GM12878 (cell line): ENCODE data around the gene C19orf73. TPM values are rescaled to one million over a fixed set of nuclear protein-coding genes. Genes with fewer than 3 reads are reported as not detected.

Experiments
- ATAC-seq: fragments of 200-7000 bp; cut with Tn5 transposase; 3 replicates; pipeline ENCODE4 v1.9.1; 2020; ENCODE audit warnings: mild to moderate bottlenecking, moderate library complexity
- BruUV-seq: library from RNA; stranded (reverse); fragments of 400-500 nt; replicated peaks from 2 replicates; lab custom pipeline; 2021; lab: Mats Ljungman, UMichigan
- CTCF ChIA-PET: fragments of 300-600 bp; sonication (Branson Sonifier 250); formaldehyde crosslinking; extraction: SDS; loops from one replicate; lab custom pipeline; 2021; ENCODE audit warnings: inconsistent platforms; lab: Yijun Ruan, JAX
- POLR2A ChIA-PET: fragments of 350-600 bp; formaldehyde crosslinking; extraction: SDS; loops from one replicate; lab custom pipeline; 2021; ENCODE audit warnings: inconsistent platforms; lab: Charles Lee
- RAD21 ChIA-PET: fragments of 300-600 bp; sonication (Branson Sonifier 250); formaldehyde crosslinking; loops from one replicate; lab custom pipeline; 2023; ENCODE audit warnings: antibody characterized with exemption; ENCODE audit not compliant: unreplicated experiment; lab: Charles Lee
- SMC1A ChIA-PET: fragments of 300-600 bp; sonication (Branson Sonifier 250); formaldehyde crosslinking; loops from one replicate; lab custom pipeline; 2023; ENCODE audit not compliant: unreplicated experiment, uncharacterized antibody; lab: Charles Lee
- DNase-seq: peaks from one replicate; pipeline ENCODE4 v3.0.0-alpha.2; 2011; ENCODE audit warnings: low read depth, low spot score
- FAIRE-seq: peaks from 3 replicates; lab custom pipeline; 2011; peaks lifted over from hg19 to GRCh38; lab: Jason Lieb, UNC
- H2AFZ ChIP-seq: 2 replicates; pipeline ENCODE4 v1.6.0; 2011; ENCODE audit warnings: low read depth, low read length, control low read depth; ENCODE audit not compliant: control insufficient read depth
- H3K27ac ChIP-seq: 2 replicates; pipeline ENCODE4 v1.5.1; 2011; ENCODE audit warnings: control low read depth; ENCODE audit not compliant: control insufficient read depth, insufficient read depth
- H3K27me3 ChIP-seq, 2 experiments: replicated peaks in 1 of 2; 2 replicates each; pipeline versions ENCODE4 v1.6.0 to v1.6.1; 2011; ENCODE audit warnings: low read length in 1 of 2; ENCODE audit not compliant: control insufficient read depth in 2 of 2, insufficient read depth in 2 of 2
- H3K36me3 ChIP-seq, 2 experiments: 2 replicates each; pipeline ENCODE4 v1.5.1; 2011; ENCODE audit warnings: low read length in 1 of 2; ENCODE audit not compliant: control insufficient read depth in 2 of 2, insufficient read depth in 2 of 2
- H3K4me1 ChIP-seq: 2 replicates; pipeline ENCODE4 v1.6.1; 2011; ENCODE audit warnings: mild to moderate bottlenecking, low read length, moderate library complexity, mixed read lengths; ENCODE audit not compliant: control insufficient read depth, insufficient read depth
- H3K4me2 ChIP-seq: 2 replicates; pipeline ENCODE4 v1.6.0; 2011; ENCODE audit warnings: control low read depth; ENCODE audit not compliant: control insufficient read depth, insufficient read depth
- H3K4me3 ChIP-seq: fragments of 200-600 bp; sonication (generic); 2 replicates; pipeline ENCODE4 v1.5.1; 2016
- H3K79me2 ChIP-seq: 2 replicates; pipeline ENCODE4 v1.6.0; 2011; ENCODE audit warnings: low read length; ENCODE audit not compliant: control insufficient read depth, insufficient read depth
- H3K9ac ChIP-seq: 2 replicates; pipeline ENCODE4 v1.8.0; 2011; ENCODE audit warnings: low read length, control low read depth, mixed read lengths; ENCODE audit not compliant: control insufficient read depth, insufficient read depth
- H3K9me3 ChIP-seq: replicated peaks from 3 replicates; pipeline ENCODE4 v1.5.1; 2011; ENCODE audit warnings: mild to moderate bottlenecking, low read length; ENCODE audit not compliant: control insufficient read depth, insufficient read depth
- H4K20me1 ChIP-seq: 2 replicates; pipeline ENCODE4 v1.6.0; 2011; ENCODE audit not compliant: control insufficient read depth, insufficient read depth
- EGR1 ChIP-seq, 2 experiments: IDR thresholded peaks; 1 replicate in 1 of 2; 2 replicates in 1 of 2; pipeline ENCODE4 v1.6.1; 2011 to 2012; ENCODE audit warnings: low read depth in 2 of 2, low read length in 2 of 2, borderline replicate concordance in 1 of 2, mild to moderate bottlenecking in 1 of 2, moderate library complexity in 1 of 2
- ESRRA ChIP-seq: IDR thresholded peaks from 2 replicates; pipeline ENCODE4 v1.6.1; 2012; ENCODE audit warnings: mild to moderate bottlenecking, low read length, improper control_type of control experiment
- NBN ChIP-seq: fragments of 450-650 bp; IDR thresholded peaks from 2 replicates; pipeline ENCODE4 v1.6.1; 2016
- REST ChIP-seq: IDR thresholded peaks from 2 replicates; pipeline ENCODE4 v1.6.1; 2012; ENCODE audit warnings: mild to moderate bottlenecking, low read depth, low read length
- RFX5 ChIP-seq: IDR thresholded peaks from 2 replicates; pipeline ENCODE4 v1.6.1; 2011; ENCODE audit warnings: low read depth, low read length, improper control_type of control experiment
- WGBS: methylation state at CpG from one replicate; pipeline ENCODE4 v1.1.6; 2016; ENCODE audit warnings: low lambda C conversion rate; ENCODE audit not compliant: insufficient replicate concordance, insufficient coverage; ENCODE audit errors: missing lambda C conversion rate; 5-methylcytosine and 5-hydroxymethylcytosine counted together
- in situ Hi-C: fragments of 300-500 bp; cut with MboI; formaldehyde crosslinking; loops from 9 replicates; pipeline ENCODE4 v1.14.3; 2018; ENCODE audit warnings: mixed read lengths
- intact Hi-C: fragments of 100-400 bp; cut with micrococcal nuclease; formaldehyde crosslinking; loops from one replicate; pipeline ENCODE4 v1.14.2; 2022; ENCODE audit not compliant: unreplicated experiment
- polyA plus RNA-seq, 11 experiments: library from polyadenylated mRNA; depleted of rRNA in 4 of 11; unstranded in 6 of 11; stranded (reverse) in 5 of 11; fragments of >200 nt; fragmentation: Nextera tagmentation in 4 of 11; fragmentation: Illumina TruSeq in 1 of 11; extraction: Ambion mirVana in 4 of 11; extraction: Trizol in 1 of 11; gene quantifications; 1 replicate in 1 of 11; 2 replicates in 10 of 11; pipeline versions ENCODE4 v1.2.1 to v1.2.3, GENCODE V29; 2011 to 2016; ENCODE audit warnings: inconsistent platforms in 2 of 11, missing spikeins in 2 of 11, low read depth in 1 of 11
- total RNA-seq, 4 experiments: library from RNA; depleted of rRNA in 3 of 4; stranded (reverse); fragments of >200 nt in 3 of 4; fragmentation: Illumina TruSeq in 1 of 4; extraction: Trizol in 1 of 4; gene quantifications; 2 replicates each; pipeline versions ENCODE4 v1.2.1 to v1.2.3, GENCODE V29; 2013 to 2021
- TF ChIP-seq, protein P1 (sequence below): fragments of 150-350 bp; IDR thresholded peaks from 2 replicates; pipeline ENCODE4 v1.6.1; 2014; ENCODE audit warnings: mild to moderate bottlenecking, low read depth, low read length

Gene C19orf73
- total and polyA plus RNA-seq, 10 of the 15 experiments (the other 5 are each of a cell fraction or from before 2014, with no cell fraction given) = 0.20 to 2.0 (median 0.80) TPM

- TF ChIP-seq, protein P1, sequence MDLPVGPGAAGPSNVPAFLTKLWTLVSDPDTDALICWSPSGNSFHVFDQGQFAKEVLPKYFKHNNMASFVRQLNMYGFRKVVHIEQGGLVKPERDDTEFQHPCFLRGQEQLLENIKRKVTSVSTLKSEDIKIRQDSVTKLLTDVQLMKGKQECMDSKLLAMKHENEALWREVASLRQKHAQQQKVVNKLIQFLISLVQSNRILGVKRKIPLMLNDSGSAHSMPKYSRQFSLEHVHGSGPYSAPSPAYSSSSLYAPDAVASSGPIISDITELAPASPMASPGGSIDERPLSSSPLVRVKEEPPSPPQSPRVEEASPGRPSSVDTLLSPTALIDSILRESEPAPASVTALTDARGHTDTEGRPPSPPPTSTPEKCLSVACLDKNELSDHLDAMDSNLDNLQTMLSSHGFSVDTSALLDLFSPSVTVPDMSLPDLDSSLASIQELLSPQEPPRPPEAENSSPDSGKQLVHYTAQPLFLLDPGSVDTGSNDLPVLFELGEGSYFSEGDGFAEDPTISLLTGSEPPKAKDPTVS = no peak
- TF ChIP-seq RFX5 = no peak
- no peak for TF ChIP-seq NBN
Observed at GRCh38 chr19:49135686-49136085, 16.7 kb upstream of the C19orf73 start (continued).

DNA sequence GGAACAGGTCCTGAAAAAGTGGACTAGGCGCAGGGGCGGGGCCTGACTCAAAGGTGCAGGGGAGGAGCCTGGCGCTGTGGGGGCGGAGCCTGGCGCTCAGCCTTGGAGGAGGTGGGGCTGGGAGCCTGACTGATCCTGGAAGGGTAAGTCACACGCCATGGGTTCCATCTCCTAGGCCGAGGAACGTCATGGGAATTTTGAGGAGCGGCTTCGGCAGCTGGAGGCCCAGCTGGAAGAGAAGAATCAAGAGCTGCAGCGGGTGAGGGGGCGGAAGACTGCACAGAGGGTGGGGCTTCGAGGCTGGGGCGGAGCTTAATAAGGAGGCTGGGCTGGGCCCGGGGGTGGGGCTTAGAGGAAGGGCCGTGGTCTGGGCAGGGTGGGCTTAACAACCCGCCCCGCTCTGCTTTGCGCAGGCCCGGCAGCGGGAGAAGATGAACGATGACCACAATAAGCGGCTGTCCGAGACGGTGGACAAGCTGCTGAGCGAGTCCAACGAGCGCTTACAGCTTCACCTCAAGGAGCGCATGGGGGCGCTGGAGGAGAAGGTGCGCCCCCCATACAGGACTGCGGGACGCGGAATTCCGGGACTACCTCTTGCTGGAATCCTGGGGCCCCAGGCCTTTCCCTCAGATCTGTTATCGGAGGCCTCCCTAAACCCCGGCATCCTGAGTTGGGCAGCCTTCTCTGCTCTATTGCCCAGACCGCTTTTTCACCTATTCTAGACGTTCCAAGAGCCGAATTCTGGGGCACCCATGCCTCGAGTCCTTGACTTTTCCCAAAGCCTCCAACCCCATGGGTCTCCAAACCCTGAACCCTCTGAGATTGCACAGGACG is 14.9 kb upstream of the C19orf73 start:
- no TSS peak for BruUV-seq
- in situ Hi-C loops = no loop called here
- ChIA-PET RAD21 (no interaction called here), SMC1A (no interaction called here), CTCF (interaction anchor here (0.5 to 1.3 kb wide), 5 partner anchors 21 to 120 kb away, joined by 3 to 4 read pairs (median 3); no protein-coding TSS in a partner anchor), POLR2A (no interaction called here)
- ATAC-seq (0 out of 3 replicates have a peak, but pooled peaks have one; percentile 34), DNase-seq (no peak), FAIRE-seq (no peak)
- no peak overlapping the region for H3K27ac ChIP-seq
- WGBS = 70% methylated on average over 34 of the region's 42 CpGs
- H3K36me3 ChIP-seq = no peaks in the 10 kb centered on the region; a peak in 1 of 4 replicates
- H2AFZ ChIP-seq = no peak overlapping the region
- no peak overlapping the region; the same call in 1 of the 2 replicates for H3K4me2 ChIP-seq
- no peaks in the 10 kb centered on the region; the same call in 2 of the 3 replicates for H3K9me3 ChIP-seq
- intact Hi-C loops = no loop called here
- no peaks in the 10 kb centered on the region for H3K27me3 ChIP-seq
- no peak overlapping the region for H3K4me3 ChIP-seq
- TF ChIP-seq REST = no peak
- no peak for TF ChIP-seq ESRRA
- peak in 1 of 2 experiments; percentile 47; a peak in 1 of 3 replicates for TF ChIP-seq EGR1 (IDR thresholded peaks at IDR 0.05; ENCODE audit: borderline replicate concordance in 1 of 2, low read depth in 2 of 2, low read length in 2 of 2)
- H3K9ac ChIP-seq = no peak overlapping the region
- no peaks in the 10 kb centered on the region for H3K4me1 ChIP-seq
- H3K79me2 ChIP-seq = no peaks in the 10 kb centered on the region
- H4K20me1 ChIP-seq = no peaks in the 10 kb centered on the region
